ENCODE results near the gene CDK9.

CDK9 gene

DNA sequence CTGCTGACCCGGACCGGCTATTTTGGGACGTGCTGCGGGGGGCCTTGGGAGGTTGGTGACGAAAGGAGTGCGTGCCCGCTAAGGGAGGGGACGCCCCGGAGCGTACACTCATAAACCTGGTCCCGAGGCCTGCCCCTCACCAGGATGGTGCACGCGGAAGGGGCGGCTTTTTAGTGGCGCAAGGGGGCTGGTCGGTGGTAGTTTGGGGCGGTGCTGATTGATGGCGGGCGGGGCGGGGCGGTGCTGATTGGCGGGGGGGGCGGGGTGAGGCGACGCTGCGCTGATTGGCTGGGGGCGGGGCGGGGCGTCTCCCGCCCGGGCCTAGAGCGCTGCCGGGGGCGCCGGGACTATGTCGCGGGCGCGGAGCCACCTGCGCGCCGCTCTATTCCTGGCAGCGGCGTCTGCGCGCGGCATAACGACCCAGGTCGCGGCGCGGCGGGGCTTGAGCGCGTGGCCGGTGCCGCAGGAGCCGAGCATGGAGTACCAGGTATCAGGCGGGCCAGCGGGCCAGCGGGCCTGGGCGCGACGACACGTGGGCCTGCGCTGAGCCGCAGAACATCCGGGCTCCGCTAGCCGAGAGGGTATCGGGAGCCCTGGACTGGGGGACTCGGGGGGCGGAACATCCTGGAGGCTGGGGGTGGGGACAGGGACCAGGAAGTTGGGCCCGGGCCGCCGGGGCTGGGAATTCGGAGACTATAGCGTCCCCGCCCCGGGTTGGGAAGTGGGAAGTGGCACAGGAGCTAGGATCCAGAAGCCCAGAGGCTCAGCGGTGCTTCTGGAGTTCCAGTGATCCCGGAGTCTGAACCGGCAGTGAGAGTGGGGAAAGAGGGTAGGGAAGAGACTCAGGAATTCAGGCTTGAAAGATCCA is 17.0 kb downstream of the CDK9 start, which contains the start of gene FPGS:
Gene FPGS, plus strand, starts transcription at position 307 of the 868 bp plus-strand sequence. Its CDS starts 43 bp downstream, at position 350.
- DNase-seq (ENCODE audit: low read depth in 2 of 2, low spot score in 1 of 2) = peak; percentile 61 to 63

DNA sequence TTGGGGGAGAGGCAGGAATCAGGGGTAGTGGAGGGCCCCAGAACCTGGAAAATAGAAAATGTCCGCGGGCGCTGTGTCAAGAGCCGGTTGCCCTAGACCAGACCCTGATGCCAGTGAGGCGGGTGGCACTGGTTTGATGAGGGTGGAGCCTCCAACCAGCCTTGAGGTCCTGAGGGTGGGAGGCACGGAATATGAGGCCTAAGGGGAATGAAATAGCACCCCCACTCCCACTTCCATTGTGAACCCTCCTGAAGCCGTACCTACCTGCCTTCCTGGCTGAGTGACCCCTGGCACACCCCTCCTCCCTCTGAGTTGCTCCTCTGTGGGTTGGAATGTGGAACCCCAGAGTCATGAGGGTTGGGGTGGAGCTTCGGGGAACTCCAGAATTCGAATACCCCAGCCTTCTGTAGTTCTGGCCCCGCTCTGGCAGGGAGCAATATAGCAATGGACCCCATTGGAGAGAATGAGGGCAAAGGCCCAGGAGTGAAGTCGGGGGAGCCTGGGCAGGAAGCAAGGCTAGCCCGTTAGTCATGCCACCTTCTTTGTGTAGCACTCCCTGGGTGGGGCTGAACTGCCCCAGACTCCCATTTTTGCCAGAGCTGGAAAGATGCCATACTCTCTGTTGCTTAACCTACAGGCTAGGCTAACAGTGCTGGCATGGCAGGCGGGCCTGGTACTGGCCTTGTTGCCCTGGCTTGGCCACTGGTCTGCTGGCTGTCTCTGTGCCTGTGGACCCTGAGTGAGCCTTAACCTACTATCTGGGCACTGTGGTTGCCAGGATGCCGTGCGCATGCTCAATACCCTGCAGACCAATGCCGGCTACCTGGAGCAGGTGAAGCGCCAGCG is 17.9 kb downstream of the CDK9 start:
- DNase-seq (ENCODE audit: low read depth in 2 of 2, low spot score in 1 of 2) = no peak

DNA sequence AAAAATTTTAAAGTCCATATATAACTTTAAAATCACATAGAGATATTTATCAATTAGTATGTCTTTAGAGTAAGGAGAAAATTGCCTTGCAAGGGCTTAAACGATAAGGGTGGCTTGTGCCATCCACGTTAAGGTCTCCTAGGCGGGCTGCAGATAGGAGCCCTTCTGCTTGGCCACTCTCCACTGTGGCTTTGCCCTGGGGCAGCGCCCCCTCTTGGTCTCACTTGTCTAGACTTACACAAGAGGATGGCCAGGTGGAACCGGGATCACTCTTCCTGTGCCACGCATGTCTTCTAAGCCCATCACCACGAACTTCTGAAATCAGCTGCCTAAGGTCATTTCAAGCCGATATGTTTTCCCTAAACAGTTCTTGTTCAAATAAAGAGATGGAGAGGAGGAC is 19.8 kb downstream of the CDK9 start:
- no peak for DNase-seq (ENCODE audit: low read depth in 2 of 2, low spot score in 1 of 2)

DNA sequence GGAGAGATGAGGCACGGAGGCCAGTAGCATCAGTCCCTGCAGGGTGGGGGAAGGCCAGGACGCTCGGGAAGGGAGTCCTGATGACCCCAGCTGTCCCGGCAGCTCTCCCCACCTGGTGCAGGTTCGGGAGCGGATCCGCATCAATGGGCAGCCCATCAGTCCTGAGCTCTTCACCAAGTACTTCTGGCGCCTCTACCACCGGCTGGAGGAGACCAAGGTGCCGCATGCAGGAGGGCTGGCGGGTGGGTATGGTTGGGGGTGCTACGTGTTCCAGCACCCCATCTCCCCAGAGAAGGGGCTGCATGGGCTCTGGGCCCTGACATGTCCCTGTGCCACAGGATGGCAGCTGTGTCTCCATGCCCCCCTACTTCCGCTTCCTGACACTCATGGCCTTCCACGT is 21.0 kb downstream of the CDK9 start:
- no peak for DNase-seq (ENCODE audit: low read depth in 2 of 2, low spot score in 1 of 2)

DNA sequence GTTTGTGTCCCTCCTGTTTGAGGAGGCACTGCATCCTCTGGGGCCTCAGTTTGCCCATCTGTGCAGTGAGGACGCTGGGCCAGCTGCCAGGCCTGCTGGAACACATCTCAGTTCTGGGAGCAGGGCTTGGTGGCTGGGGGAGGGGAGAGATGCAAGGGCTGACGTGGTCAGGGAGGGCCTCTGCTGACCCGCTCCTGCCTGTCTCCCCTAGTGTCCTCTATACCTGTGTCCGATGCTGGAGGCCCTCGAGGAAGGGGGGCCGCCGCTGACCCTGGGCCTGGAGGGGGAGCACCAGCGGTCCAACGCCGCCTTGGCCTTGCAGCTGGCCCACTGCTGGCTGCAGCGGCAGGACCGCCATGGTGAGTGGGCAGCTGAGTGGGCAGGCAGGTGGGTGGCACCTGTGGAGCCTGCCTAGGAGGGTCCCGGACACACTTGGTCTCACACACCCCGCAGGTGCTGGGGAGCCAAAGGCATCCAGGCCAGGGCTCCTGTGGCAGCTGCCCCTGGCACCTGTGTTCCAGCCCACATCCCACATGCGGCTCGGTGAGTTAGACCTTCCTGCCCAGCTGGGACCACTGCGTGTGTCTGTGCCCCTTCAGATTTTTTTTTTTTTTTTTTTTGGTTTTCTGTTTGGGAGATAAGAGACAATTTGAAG is 22.6 kb downstream of the CDK9 start:
- no peak for DNase-seq (ENCODE audit: low read depth in 2 of 2, low spot score in 1 of 2)

DNA sequence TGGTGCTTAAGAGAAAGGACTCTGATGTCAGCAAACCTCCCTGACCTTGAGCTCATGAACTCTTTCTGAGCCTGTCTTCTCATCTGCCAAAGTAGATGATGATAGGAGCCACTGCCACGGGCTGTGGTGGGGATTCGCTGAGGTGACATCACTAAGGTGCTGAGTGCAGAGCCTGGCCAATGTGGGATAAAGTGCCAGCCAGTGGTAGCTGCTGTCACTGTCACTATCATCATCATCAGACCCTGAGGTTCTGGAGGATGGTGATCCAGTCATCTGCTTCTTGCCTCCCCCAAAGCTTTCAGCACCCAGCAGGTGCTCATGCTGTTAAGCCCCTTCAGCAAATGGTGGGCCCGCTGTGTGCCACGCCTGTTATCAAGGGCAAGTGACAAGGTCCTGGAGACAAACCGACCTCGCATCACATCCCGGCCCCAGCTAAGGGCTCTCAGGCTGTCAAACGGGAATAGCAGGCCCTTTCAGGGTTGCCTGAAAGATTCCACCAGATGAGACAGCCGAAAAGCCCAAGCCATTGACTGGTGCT is 23.2 kb downstream of the CDK9 start:
- no peak for DNase-seq (ENCODE audit: low read depth in 2 of 2, low spot score in 1 of 2)

DNA sequence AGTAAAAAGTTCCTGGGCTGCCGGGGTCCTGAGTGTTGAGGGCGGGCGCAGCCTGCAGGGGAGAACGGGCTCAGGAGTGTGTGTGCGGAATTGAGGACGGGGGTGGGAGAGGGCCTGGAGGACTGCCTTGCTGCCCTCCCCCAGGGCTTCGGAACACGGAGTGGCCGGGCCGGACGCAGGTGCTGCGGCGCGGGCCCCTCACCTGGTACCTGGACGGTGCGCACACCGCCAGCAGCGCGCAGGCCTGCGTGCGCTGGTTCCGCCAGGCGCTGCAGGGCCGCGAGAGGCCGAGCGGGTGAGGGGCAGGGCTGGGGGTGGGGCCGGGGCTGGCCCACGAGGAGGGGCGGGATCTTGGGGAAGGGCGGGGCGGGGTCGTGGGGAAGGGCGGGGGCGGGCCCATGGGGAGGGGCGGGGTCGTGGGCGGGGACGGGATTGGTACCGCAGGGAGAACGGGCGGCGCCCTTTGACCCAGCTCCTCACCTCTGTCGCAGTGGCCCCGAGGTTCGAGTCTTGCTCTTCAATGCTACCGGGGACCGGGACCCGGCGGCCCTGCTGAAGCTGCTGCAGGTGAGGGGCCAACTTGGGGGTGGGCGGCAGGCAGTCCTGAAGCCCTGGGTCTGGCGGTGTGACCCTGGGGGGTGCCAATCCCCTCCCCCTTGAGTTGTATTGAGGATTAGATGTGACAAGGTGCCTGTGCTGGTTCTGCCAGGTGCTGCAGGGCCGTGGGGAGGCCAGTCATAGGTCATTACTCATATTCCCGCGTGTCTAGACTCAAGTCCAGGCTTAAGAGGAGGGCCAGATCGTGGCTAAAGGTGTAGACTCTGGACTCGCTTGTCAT is 23.9 kb downstream of the CDK9 start:
- DNase-seq (ENCODE audit: low read depth in 2 of 2, low spot score in 1 of 2) = no peak

DNA sequence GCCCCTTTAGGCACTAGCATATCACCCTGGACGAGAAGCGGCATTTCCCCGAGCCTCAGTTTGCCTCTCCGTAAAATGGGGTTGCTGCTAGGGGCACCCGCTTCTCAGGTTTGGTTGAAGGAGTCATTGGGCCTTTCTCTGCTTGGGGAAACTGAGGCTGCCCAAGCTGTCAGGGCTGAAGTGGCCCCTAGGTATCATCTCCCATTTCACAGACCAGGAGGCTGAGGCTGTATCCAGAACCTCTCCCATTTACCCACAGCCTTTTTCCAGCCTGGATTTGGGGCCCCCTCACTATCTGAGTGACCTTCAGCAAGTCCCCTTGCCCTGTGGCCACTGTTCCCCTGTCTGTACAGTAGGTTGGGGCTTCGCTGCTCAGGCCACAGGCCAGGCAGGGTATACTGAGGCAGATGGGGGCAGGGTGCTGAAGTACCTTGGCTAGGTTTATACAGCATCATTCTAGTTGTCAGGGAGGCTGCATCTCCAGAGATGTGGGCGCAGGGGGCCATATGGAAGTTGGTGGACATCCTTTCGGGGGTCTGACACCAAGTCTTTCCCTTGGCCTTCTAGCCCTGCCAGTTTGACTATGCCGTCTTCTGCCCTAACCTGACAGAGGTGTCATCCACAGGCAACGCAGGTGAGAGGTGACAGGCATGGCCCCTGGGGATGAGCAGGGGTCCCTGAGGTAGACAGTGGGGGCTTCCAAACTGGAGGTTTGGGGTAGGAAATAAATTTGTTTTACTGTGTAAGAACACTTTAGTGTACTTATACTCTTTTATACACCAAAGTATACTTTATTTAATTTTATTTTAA is 24.7 kb downstream of the CDK9 start:
- no peak for DNase-seq (ENCODE audit: low read depth in 2 of 2, low spot score in 1 of 2)

DNA sequence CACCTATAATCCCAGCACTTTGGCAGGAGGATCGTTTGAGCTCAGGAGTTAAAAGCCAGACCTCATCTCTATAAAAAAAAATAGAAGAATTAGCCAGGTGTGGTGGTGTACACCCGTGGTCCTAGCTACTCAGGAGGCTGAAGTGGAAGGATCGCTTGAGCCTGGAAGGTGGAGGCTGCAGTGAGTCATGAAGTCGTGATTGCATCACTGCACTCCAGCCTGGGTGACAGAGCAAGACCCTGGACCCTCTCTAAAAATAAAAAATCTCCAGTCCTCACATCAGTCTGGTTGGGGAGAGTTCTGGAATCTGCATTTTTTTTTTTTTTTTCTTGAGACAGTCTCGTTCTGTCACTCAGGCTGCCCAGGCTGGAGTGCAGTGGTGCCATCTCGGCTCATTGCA is 26.2 kb downstream of the CDK9 start:
- no peak for DNase-seq (ENCODE audit: low read depth in 2 of 2, low spot score in 1 of 2)

DNA sequence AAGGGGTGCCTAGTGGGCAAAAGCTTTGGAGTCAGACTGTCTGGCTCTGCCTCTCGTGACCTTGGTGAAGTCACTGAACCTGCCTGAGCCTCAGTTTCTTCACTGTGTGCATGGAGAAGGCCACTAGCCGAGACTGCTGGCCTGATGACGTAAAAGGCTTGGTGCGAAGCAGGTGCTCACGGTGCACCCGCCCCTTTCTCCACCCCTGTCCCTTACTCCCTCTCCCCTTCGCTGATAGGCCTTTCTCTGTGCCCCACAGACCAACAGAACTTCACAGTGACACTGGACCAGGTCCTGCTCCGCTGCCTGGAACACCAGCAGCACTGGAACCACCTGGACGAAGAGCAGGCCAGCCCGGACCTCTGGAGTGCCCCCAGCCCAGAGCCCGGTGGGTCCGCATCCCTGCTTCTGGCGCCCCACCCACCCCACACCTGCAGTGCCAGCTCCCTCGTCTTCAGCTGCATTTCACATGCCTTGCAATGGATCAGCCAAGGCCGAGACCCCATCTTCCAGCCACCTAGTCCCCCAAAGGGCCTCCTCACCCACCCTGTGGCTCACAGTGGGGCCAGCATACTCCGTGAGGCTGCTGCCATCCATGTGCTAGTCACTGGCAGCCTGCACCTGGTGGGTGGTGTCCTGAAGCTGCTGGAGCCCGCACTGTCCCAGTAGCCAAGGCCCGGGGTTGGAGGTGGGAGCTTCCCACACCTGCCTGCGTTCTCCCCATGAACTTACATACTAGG is 27.3 kb downstream of the CDK9 start:
- no peak for DNase-seq (ENCODE audit: low read depth in 2 of 2, low spot score in 1 of 2)

DNA sequence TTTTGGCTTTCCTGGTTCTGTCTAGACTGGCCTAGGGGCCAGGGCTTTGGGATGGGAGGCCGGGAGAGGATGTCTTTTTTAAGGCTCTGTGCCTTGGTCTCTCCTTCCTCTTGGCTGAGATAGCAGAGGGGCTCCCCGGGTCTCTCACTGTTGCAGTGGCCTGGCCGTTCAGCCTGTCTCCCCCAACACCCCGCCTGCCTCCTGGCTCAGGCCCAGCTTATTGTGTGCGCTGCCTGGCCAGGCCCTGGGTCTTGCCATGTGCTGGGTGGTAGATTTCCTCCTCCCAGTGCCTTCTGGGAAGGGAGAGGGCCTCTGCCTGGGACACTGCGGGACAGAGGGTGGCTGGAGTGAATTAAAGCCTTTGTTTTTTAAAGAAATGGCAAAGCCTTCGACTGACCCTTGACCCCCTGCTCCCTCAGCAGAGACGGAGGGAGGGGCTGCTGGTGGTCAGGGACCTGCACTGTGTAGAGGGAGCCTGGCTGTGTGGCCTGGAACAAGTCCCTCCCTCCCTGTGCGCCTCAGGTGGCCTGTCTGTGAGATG is 27.9 kb downstream of the CDK9 start:
- no peak for DNase-seq (ENCODE audit: low read depth in 2 of 2, low spot score in 1 of 2)

DNA sequence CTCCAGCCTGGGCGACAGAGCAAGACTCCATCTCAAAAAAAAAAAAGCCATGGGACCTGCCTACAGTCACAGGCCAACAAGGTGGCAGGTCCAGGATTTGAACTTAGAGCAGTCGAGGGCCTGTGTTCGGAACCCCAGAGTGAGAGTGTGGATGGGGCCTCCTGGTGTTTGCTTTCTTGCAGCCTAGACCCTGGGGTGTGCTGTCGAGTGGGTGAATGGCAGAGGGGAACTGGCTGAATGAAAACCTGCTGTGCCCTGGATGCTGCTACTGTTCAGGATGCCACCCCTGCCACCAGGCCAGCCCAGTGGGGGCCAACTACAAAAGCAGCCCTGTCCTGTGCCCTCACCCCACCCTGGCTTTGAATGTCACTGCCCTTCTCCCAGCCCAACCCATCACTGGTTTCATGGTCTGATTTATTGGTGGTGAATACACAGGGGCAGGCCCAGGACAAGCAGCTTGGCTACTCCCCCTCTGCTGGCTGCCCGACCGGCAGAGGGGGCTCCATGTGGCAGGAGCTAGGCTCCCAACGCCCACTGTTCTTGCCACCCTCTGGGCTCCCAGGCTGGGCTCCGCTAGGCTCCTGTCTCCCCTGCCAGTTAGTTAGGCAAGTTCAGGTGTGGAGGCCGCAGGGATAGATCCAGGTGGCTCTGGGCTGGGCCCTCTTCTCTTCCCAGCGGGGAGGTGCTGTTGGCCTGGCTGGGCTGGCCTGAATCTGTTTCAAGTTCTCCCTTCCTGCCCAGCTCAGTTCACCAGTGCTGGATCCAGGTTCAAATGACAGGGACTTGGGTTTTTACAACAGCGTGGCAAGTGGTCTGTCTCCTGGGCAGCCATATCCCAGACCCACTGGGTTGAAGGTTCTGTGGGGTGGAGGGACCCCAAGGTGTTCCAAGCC is 29.0 kb downstream of the CDK9 start:
- no peak for DNase-seq (ENCODE audit: low read depth in 2 of 2, low spot score in 1 of 2)

DNA sequence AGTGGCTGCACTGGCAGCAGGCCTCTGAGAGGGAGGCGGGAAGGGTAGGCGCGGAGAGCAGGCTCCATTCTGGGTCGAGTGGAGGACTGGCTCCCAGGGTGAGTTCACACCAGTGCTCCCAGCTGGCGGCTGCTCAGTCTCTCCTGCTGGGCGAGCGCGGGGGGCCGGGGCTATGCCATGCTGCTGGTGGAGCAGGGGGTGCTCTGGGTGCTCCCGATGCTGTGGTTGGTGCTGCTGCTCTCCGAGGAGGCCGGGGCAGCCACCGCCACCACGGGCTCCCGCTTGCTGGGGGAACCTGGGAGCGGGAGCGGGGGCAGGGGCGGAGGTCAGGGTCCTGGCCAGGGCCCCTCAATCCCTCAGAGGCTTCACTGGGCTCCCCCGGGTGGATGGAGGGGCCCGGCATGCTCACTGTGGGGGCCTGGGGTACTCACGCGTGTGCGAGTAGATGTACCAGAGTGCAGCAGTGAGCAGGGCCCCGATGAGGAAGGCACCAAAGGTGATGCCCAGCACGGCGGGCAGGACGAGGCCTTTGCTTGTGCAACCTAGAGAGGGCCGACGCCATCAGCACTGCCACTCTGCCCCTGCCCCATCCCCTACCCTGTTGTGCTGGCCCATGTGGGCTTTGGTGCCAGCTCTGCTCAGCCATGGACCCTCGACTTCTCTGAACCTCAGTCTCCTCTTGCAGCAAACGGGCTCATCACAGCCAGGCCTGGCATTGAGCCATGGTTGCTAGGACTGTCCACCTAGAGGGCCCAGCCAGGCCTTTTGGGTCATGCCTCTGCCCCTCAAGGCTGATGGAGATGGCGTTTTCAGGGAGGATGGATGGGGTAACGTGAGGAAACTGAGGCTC is 29.9 kb downstream of the CDK9 start:
- DNase-seq (ENCODE audit: low read depth in 2 of 2, low spot score in 1 of 2) = no peak

DNA sequence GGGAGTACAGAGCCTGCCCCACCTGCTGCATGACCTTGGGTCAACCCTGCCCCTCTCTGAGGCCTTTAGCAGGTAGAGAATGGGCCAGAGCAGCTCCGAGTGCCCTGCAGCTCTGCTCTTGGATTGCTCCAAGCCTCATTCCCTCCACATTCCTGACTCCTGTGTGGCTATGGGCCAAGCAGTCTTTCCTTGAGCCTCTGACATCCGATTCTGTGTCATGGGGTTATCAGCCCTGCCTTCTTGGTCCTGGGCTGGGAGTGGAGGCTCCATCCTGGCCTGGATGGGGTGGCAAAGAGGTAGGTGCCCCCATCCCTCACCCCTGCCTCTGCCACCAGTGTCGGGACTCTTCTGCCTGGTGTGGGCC is 30.5 kb downstream of the CDK9 start:
- no peak for DNase-seq (ENCODE audit: low read depth in 2 of 2, low spot score in 1 of 2)

DNA sequence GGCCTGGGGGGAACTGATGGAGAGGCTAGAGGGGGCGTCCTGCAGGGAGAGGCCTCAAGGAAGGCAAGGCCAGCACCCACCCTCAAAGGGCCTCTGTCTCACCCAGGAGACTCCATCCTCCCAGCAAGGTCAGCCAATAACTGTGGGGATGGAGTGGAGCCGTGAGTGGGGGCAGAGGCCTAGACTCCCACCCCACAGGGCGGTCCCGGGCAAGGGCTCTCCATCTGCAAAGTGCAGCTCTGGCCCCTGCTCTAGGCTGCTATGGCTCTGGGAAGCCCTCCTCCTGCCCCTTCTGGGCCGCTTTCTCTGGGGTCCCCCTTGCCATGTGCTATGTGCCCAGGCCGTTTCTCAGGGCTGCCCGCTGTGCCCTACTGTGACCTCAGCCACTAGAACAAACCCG is 30.9 kb downstream of the CDK9 start:
- DNase-seq (ENCODE audit: low read depth in 2 of 2, low spot score in 1 of 2) = no peak

DNA sequence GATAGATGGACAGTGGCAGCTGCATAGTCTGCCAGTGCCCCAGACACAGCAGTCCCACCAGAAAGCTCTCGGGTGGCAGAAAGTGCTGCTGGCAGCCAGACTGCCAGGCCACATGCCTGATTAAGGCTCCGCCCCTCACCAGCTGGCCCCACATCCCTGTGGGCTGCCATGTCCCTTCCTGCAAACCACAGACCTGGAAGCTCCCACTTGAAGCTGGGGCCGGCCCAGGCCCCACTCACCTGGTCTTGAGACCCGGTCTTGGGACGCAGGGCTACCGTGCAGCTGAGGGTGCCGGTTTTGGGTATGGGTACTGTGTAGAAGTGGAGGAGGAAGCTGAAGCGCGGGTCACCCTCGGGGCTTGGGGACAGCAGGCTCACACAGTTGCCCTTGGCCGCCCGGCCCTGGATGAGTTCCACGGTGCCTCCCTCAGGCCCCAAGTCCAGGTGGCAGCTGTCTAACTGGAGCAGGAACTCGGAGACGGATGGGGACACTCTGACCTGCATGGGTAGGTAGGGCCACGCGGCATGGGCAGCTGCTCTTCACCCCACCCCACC is 32.1 kb downstream of the CDK9 start:
- DNase-seq (ENCODE audit: low read depth in 2 of 2, low spot score in 1 of 2) = no peak

DNA sequence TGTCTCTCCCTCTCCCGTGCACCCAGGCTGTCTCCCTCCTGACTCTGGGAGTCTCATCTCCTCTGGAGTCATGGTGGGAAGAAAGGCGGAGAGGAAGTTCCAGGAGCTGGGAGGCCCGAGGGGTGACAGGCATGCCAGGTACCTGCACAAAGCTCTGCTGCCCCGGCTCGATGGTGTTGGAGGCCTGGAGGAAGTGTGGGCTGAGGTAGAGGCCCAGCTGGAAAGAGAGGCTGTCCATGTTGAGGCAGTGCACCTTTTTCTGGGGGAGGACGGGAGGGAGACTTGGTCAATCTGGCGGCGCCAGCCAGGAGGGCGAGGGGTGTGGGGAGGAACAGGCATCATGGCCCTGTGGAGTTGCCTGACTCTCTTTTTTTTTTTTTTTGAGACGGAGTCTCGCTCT is 32.7 kb downstream of the CDK9 start:
- no peak for DNase-seq (ENCODE audit: low read depth in 2 of 2, low spot score in 1 of 2)

All from stimulated activated CD8-positive, alpha-beta memory T cell treated with anti-CD3 and anti-CD28 coated beads, Interleukin-4, amount 100 ng/mL, for 1 hour (primary cell).